Measurements from ENCODE around the gene SCART1.
"Not testable (repeated sequence)": the region's sequence is repeated elsewhere in the genome, so short reads cannot be mapped to it uniquely, and the experiment has no call there.

SCART1 gene

DNA sequence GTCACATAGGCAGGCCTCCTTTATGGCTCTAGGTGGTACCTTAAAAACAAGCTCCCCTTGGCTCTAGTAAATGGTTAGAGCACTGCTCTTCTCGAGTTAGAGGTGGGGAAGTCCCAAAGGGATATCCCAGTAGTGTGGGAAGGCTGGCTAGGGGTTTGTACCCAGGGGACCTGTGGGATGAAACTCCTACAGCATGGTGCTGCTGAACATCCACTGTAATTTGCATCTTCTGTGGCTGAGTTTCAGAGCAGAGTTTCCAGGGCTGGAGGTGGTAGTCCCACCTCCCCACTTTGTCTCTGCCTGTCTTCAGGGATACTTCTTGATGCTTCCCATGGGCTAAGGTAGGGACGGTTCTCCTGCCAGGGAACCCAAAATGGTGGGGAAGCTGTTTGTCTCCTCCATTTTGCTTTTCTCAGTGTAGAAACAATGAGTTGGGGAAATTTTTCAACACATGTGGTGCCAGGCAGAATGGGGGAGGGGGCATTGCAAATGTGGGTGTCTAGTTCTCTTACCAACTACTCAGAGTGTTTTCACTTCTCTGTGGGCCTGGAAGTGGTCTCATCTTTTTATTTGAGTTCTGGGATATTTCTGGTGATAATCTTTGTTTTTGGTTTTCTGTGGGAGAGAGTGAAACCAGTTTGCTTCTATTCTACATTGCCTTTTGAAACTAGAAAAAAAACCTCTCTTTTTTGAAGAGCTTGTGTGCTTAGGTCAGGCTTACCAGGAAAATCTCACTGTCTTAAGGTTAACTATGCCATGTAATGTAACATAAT lies 36.3 kb downstream of the SCART1 start:
- H3K27me3 ChIP-seq = no peaks in the 10 kb centered on the region
- H3K36me3 ChIP-seq = no peaks in the 10 kb centered on the region
- TF ChIP-seq Cebpa-rat (IDR thresholded peaks at IDR 0.05) = no peak
- no peak overlapping the region for H3K4me3 ChIP-seq
- H3K9me3 ChIP-seq = peaks cover 34% of the 10 kb centered on the region
- peaks cover 10% of the 10 kb centered on the region for H3K4me1 ChIP-seq
- H3K27ac ChIP-seq = no peak overlapping the region
- no peak overlapping the region for H3K9ac ChIP-seq
- no peaks in the 10 kb centered on the region for H4K20me1 ChIP-seq
- peak overlapping the region; percentile 49 for H3K4me2 ChIP-seq

DNA sequence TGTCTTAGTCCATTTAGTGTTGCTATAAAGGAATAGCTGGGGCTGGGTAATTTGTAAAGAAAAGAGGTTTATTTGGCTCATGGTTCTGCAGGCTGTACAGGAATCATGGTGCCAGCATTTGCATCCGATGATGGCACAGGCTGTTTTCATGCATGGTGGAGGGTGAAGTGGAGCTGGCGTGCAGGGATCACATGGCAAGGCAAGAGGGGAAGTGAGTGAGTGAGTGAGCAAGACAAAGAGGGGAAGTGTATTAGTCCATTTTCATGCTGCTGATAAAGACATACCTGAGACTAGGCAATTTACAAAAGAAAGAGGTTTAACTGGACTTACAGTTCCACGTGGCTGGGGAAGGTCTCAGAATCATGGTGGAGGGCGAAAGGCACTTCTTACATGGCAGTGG lies 39.8 kb downstream of the SCART1 start:
- peaks cover 10% of the 10 kb centered on the region for H3K4me1 ChIP-seq
- H3K36me3 ChIP-seq, H3K27me3 ChIP-seq, H3K27ac ChIP-seq, H3K4me2 ChIP-seq, H3K9ac ChIP-seq, H4K20me1 ChIP-seq, H3K4me3 ChIP-seq: not testable (repeated sequence)
- H3K9me3 ChIP-seq = peaks cover 28% of the 10 kb centered on the region

GRCh38 chr10:133497363-133497762 lies 43.6 kb downstream of the SCART1 start:
- H3K27ac ChIP-seq, H3K27me3 ChIP-seq, H3K4me3 ChIP-seq, H3K36me3 ChIP-seq, H4K20me1 ChIP-seq, H3K9ac ChIP-seq, H3K4me2 ChIP-seq, H3K4me1 ChIP-seq: not testable (repeated sequence)
- peaks cover 40% of the 10 kb centered on the region for H3K9me3 ChIP-seq

DNA sequence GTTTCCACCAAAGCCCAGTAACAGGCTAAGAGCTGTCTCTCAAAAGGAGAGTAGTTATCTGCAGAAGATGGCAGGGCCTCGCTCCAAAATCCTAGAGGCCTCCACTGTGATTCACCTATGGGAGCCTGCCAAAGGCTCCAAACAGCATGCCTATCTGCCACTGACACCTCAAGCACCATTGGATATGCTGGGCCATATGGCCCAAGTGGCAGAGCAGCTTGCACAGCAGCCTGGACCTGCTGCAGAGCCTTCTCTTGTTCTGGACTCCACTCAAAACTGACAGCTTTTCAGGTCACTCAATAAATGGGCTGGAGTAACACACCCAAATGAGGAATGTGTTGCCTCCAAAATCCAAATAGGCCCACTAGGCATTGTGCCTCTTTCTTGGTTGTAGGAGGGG lies 45.4 kb downstream of the SCART1 start:
- not testable (repeated sequence) for H3K4me1 ChIP-seq, H3K36me3 ChIP-seq, H3K27ac ChIP-seq, H3K27me3 ChIP-seq, H3K9ac ChIP-seq, H3K4me3 ChIP-seq, H3K4me2 ChIP-seq, H4K20me1 ChIP-seq
- H3K9me3 ChIP-seq = peaks cover 40% of the 10 kb centered on the region

GRCh38 chr10:133500897-133501296 lies 47.2 kb downstream of the SCART1 start:
- peaks cover 38% of the 10 kb centered on the region for H3K9me3 ChIP-seq
- H3K36me3 ChIP-seq, H4K20me1 ChIP-seq, H3K9ac ChIP-seq, H3K27me3 ChIP-seq, H3K4me3 ChIP-seq, H3K4me2 ChIP-seq, H3K4me1 ChIP-seq, H3K27ac ChIP-seq: not testable (repeated sequence)

DNA sequence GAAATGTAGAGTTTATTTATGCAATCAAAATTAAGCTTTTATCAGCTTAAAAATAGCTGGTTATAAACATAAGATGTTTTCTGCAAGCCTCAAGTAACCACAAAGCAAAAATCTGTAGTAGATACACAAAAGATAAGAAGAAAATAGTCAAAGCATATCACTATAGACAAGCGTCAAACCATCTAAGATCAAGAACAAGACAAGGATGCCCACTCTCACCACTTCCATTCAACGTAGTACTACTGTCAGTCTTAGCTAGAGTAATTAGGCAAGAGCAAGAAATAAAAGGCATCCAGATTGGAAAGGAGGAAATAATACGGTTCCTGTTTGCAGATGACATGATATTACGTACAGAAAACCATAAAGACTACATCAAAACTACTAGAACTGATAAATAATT lies 56.0 kb downstream of the SCART1 start:
- no peak overlapping the region for H3K27ac ChIP-seq
- peaks cover 14% of the 10 kb centered on the region; the same call in 1 of the 2 replicates for H3K9me3 ChIP-seq
- no peaks in the 10 kb centered on the region for H4K20me1 ChIP-seq
- no peaks in the 10 kb centered on the region for H3K27me3 ChIP-seq
- no peak overlapping the region for H3K4me3 ChIP-seq
- TF ChIP-seq Cebpa-rat (IDR thresholded peaks at IDR 0.05) = no peak
- H3K4me2 ChIP-seq = no peak overlapping the region
- no peaks in the 10 kb centered on the region for H3K4me1 ChIP-seq
- H3K36me3 ChIP-seq = no peaks in the 10 kb centered on the region
- H3K9ac ChIP-seq = no peak overlapping the region

- no peaks in the 10 kb centered on the region for H3K36me3 ChIP-seq
- no peaks in the 10 kb centered on the region for H4K20me1 ChIP-seq
- H3K27me3 ChIP-seq = no peaks in the 10 kb centered on the region
- H3K9me3 ChIP-seq = peaks cover 14% of the 10 kb centered on the region; the same call in 1 of the 2 replicates
- H3K4me2 ChIP-seq = no peak overlapping the region
- H3K4me3 ChIP-seq = no peak overlapping the region
- H3K4me1 ChIP-seq = no peaks in the 10 kb centered on the region
- no peak for TF ChIP-seq Cebpa-rat (IDR thresholded peaks at IDR 0.05)
- no peak overlapping the region for H3K27ac ChIP-seq
- H3K9ac ChIP-seq = no peak overlapping the region
Observed at GRCh38 chr10:133511408-133511807, 57.7 kb downstream of the SCART1 start.

DNA sequence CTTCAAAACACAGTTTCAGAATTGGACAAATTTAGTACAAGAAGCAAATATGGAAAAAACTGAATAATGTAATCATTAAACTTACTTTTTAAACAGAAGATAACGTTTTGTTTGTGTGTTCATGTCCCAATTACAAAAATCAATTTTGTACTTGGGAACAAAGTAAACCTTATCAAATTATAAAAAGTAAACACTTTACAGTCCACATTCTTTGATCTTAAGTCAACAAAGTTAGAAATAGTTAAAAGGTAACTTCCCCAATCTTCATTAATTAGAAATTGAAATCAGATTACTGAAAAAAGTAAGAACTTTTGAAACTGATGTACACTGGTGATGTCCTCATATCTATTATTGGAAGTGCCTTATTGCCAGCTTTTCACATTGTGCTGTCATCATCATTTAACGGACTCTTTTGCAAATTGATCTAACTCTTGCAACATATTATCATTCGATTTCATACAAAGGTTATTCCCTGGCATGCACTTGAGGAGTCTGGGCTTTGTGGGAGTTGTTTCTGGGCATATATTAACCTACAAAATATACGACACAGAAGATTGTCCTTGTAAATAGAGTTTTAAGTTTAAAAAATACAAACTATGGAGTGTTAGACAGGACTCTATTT lies 58.3 kb downstream of the SCART1 start:
- no peaks in the 10 kb centered on the region for H3K36me3 ChIP-seq
- no peaks in the 10 kb centered on the region for H3K27me3 ChIP-seq
- H3K9ac ChIP-seq = no peak overlapping the region
- no peak overlapping the region for H3K4me2 ChIP-seq
- no peak overlapping the region for H3K4me3 ChIP-seq
- peaks cover 13% of the 10 kb centered on the region; the same call in 1 of the 2 replicates for H3K9me3 ChIP-seq
- no peaks in the 10 kb centered on the region for H4K20me1 ChIP-seq
- no peak overlapping the region for H3K27ac ChIP-seq
- no peaks in the 10 kb centered on the region for H3K4me1 ChIP-seq
- no peak for TF ChIP-seq Cebpa-rat (IDR thresholded peaks at IDR 0.05)

DNA sequence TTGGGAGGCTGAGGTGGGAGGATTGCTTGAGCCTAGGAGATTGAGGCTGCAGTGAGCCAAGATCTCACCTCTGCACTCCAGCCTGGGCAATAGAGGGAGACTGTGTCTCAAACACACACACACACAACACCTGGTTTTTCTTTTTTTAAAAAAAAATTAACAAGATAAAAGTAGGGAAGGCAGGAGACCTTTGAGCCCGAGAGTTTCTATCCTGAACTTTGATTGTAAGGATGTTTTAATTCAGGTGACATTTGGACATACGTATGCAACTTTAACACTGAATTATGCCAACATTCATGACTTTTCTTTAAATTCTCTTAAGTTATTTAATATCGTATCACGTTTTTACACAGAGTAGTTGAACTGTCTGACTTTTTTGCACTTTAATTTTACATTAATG lies 61.7 kb downstream of the SCART1 start:
- Histone ChIP-seq H3K4me3 (no peak overlapping the region), H3K4me2 (no peak overlapping the region), H3K4me1 (peaks cover 11% of the 10 kb centered on the region), H3K27me3 (no peaks in the 10 kb centered on the region), H3K9me3 (no peaks in the 10 kb centered on the region), H4K20me1 (no peaks in the 10 kb centered on the region), H3K27ac (no peak overlapping the region), H3K36me3 (no peaks in the 10 kb centered on the region), H3K9ac (no peak overlapping the region)
- TF ChIP-seq Cebpa-rat (IDR thresholded peaks at IDR 0.05) = no peak

DNA sequence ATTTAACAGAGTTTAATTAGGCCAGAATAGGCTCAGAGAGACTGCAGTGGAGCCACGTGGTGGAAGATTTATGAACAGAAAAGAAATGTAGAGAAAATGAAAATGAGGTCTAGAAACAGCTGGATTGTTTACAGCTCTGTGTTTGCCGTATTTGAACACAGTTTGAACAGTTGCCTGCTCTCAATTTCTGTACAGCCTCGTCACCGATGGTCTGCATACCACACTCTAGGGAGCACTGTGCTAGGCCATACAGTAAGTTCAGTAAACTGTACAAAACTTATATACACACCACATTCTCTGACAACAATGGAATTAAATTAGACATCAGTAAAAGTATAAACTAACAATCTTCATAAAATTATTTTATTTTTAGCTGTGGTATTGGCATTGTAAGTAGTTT lies 62.3 kb downstream of the SCART1 start:
- peaks cover 16% of the 10 kb centered on the region for H3K4me1 ChIP-seq
- TF ChIP-seq Cebpa-rat (IDR thresholded peaks at IDR 0.05) = no peak
- no peaks in the 10 kb centered on the region for H3K9me3 ChIP-seq
- no peaks in the 10 kb centered on the region for H3K36me3 ChIP-seq
- no peak overlapping the region for H3K4me3 ChIP-seq
- H3K4me2 ChIP-seq = no peak overlapping the region
- no peaks in the 10 kb centered on the region for H3K27me3 ChIP-seq
- no peak overlapping the region for H3K27ac ChIP-seq
- H3K9ac ChIP-seq = no peak overlapping the region
- no peaks in the 10 kb centered on the region for H4K20me1 ChIP-seq

DNA sequence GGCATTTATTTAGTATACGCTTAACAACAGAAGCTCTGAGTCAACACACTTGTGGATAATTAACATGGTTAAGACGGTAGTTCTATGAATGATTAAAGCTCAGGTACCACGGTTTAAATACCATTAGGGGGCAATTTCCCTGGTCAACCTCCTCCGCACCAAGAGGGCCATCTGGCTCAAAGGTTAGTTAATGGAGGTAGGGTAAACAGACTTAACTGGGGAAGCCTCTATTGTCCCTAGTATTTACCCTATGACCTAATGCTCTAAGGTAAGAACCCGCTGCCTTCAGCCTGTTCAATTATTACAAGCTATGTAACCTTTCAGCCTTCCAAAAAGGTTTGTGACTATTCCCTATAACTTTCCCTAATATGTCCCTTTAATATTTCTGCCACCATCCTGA lies 64.8 kb downstream of the SCART1 start:
- H3K9ac ChIP-seq, H4K20me1 ChIP-seq, H3K27ac ChIP-seq, H3K4me2 ChIP-seq, H3K27me3 ChIP-seq, H3K36me3 ChIP-seq, H3K9me3 ChIP-seq, H3K4me3 ChIP-seq: not testable (repeated sequence)
- H3K4me1 ChIP-seq = peaks cover 16% of the 10 kb centered on the region

Data from BLaER1 (cell line).